ENCODE measurements around the gene ADAMTS15. TPM values are rescaled to one million over a fixed set of nuclear protein-coding genes. Genes with fewer than 3 reads are reported as not detected.

The ADAMTS15 gene
- total and polyA plus RNA-seq, 10 donors = 0.41 to 6.9 (median 2.2) TPM

GRCh38 chr11:130488848-130489584, 40.6 kb downstream of the ADAMTS15 start:
- peaks cover 0 to 5% (median 0%) of the 10 kb centered on the region in 8 donors for H3K9me3 ChIP-seq
- no peak overlapping the region for H3K27ac ChIP-seq
- H3K36me3 ChIP-seq = no peaks in the 10 kb centered on the region
- intact Hi-C loops (cut with DNase I; ENCODE audit: low total_unique reads) = no loop called here
- DNase-seq = no peak
- H3K4me3 ChIP-seq = no peak overlapping the region
- no peak for TF ChIP-seq POLR2A (IDR thresholded peaks at IDR 0.05)
- no peak for TF ChIP-seq POLR2AphosphoS5 (IDR thresholded peaks at IDR 0.05)
- no peak for TF ChIP-seq CTCF (IDR thresholded peaks at IDR 0.05 in 8 of 11, conservative IDR thresholded peaks at IDR 0.05 in 3 of 11)
- H3K27me3 ChIP-seq (replicated peaks in 1 of 7) = no peaks in the 10 kb centered on the region
- no peaks in the 10 kb centered on the region for H3K4me1 ChIP-seq
- whole genome bisulfite sequencing, 5 donors = 72 to 87% (median 81%) methylated on average over 5 of the region's 5 CpGs

DNA sequence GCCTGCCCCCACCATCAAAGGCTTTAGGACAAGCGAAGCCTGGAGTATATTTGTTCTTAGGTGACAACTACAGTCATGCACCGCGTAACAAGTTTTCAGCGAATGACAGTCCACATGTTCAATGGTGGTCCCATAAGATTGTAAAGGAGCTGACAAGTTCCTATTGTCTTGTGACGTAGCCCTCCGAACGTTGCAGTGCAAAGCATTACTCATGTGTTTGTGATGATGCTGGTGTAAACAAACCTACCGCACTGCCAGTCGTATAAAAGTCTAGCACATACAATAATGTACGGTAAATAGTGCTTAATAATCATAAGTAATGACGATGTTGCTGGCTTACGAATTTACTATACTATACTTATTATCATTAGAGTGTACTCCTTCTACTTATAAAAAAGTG, 41.3 kb downstream of the ADAMTS15 start:
- no peak for DNase-seq
- H3K4me1 ChIP-seq = no peaks in the 10 kb centered on the region

GRCh38 chr11:130490682-130491449, 42.4 kb downstream of the ADAMTS15 start:
- intact Hi-C loops (cut with DNase I; ENCODE audit: low total_unique reads) = no loop called here
- no peaks in the 10 kb centered on the region for H3K36me3 ChIP-seq
- DNase-seq = no peak
- H3K9me3 ChIP-seq = no peaks in the 10 kb centered on the region
- H3K27me3 ChIP-seq (replicated peaks in 1 of 7) = no peaks in the 10 kb centered on the region
- WGBS, 5 donors = 83 to 91% (median 83%) methylated on average over 7 of the region's 7 CpGs
- H3K4me3 ChIP-seq = no peak overlapping the region
- H3K4me1 ChIP-seq = no peaks in the 10 kb centered on the region
- H3K27ac ChIP-seq = no peak overlapping the region
- TF ChIP-seq CTCF (IDR thresholded peaks at IDR 0.05 in 8 of 11, conservative IDR thresholded peaks at IDR 0.05 in 3 of 11) (no peak), POLR2A (IDR thresholded peaks at IDR 0.05) (no peak), POLR2AphosphoS5 (IDR thresholded peaks at IDR 0.05) (no peak)

More for the DNA sequence above, 41.3 kb downstream of the ADAMTS15 start:
- Histone ChIP-seq H3K27me3 (replicated peaks in 1 of 7) (no peaks in the 10 kb centered on the region), H3K4me3 (no peak overlapping the region), H3K9me3 (no peaks in the 10 kb centered on the region), H3K27ac (no peak overlapping the region), H3K36me3 (no peaks in the 10 kb centered on the region)
- TF ChIP-seq POLR2A (IDR thresholded peaks at IDR 0.05) (no peak), CTCF (IDR thresholded peaks at IDR 0.05 in 8 of 11, conservative IDR thresholded peaks at IDR 0.05 in 3 of 11) (no peak), POLR2AphosphoS5 (IDR thresholded peaks at IDR 0.05) (no peak)
- WGBS, 5 donors = 92 to 95% (median 94%) methylated on average over 12 of the region's 12 CpGs
- intact Hi-C loops (cut with DNase I; ENCODE audit: low total_unique reads) = no loop called here

DNA sequence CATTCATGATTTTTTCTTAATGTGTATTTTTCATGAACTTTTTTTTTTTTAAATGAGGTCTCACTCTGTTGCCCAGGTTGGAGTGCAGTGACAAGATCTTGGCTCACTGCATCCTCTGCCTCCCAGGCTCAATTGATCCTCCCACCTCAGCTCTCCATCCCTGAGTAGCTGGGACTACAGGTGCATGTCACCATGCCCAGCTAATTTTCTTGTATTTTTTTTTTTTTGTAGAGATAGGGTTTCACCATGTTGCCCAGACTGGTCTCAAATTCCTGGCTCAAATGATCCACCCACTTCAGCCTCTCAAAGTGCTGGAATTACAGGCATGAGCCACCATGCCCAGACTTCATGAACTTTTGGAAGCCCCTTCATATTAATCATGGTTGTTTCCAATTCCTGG, 49.7 kb downstream of the ADAMTS15 start:
- Histone ChIP-seq H3K4me1 (no peaks in the 10 kb centered on the region), H3K9me3 (peaks cover 0 to 14% (median 5%) of the 10 kb centered on the region in 8 donors), H3K27ac (no peak overlapping the region), H3K36me3 (no peaks in the 10 kb centered on the region), H3K4me3 (no peak overlapping the region), H3K27me3 (replicated peaks in 1 of 7) (peaks cover 0 to 6% (median 0%) of the 10 kb centered on the region in 7 donors)
- intact Hi-C loops (cut with DNase I; ENCODE audit: low total_unique reads) = no loop called here
- DNase-seq = no peak
- no peak for TF ChIP-seq POLR2A (IDR thresholded peaks at IDR 0.05)
- no peak for TF ChIP-seq POLR2AphosphoS5 (IDR thresholded peaks at IDR 0.05)
- no peak for TF ChIP-seq CTCF (IDR thresholded peaks at IDR 0.05 in 8 of 11, conservative IDR thresholded peaks at IDR 0.05 in 3 of 11)
